ENCODE results near the gene ACSL5. TPM values are rescaled to one million over a fixed set of nuclear protein-coding genes. Genes with fewer than 3 reads are reported as not detected.

The ACSL5 gene
- total and polyA plus RNA-seq, 10 of the 15 experiments (the other 5 are each of a cell fraction or from before 2014, with no cell fraction given), result 22.3 to 57.0 (median 46.4) TPM

DNA sequence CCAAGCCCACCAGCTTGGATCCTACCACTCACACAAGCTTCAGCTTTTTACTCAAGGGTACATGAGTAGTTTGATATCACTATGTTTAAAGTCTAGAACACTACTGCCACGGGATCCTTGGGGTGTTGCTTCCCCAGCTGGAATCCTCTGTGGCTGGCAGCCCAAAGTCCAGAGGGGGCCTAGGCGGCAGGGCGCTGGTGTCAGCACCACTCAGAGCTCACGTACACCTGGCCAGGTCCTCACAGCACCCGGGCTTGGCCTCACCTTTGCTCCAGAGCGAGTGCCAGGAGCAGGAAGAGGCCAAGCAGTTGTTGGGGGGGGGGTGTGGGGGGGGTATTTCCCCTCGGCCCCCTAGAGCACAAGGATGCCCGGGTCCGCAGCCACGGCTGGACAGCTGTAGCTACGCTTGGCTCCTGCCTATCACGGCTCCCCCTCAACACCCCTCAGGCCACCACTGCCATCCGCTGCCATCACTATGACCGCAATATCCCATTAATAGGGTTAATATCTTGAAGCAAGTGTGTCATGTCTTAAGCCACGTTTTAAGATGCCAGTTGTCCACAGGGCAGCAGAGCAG, 55.8 kb downstream of the ACSL5 start:
- FAIRE-seq (no peak), ATAC-seq (no peak), DNase-seq (ENCODE audit: low read depth, low spot score) (no peak)
- no TSS peak for BruUV-seq (replicated peaks)
- no peak overlapping the region for H3K4me3 ChIP-seq
- H2AFZ ChIP-seq (ENCODE audit: control insufficient read depth, low read depth, low read length), result no peak overlapping the region
- WGBS (ENCODE audit: insufficient coverage, insufficient replicate concordance, low lambda C conversion rate, missing lambda C conversion rate), result 89% methylated on average over 11 of the region's 15 CpGs
- peaks cover 0 to 20% of the 10 kb centered on the region in 2 experiments; a peak in 3 of 4 replicates for H3K36me3 ChIP-seq (ENCODE audit: control insufficient read depth in 2 of 2, insufficient read depth in 2 of 2, low read length in 1 of 2)
- SMC1A ChIA-PET (ENCODE audit: uncharacterized antibody, unreplicated experiment), result no interaction called here
- no peaks in the 10 kb centered on the region for H3K79me2 ChIP-seq (ENCODE audit: control insufficient read depth, insufficient read depth, low read length)
- in situ Hi-C loops (cut with MboI), result no loop called here
- TF ChIP-seq CREB1 (IDR thresholded peaks at IDR 0.05; ENCODE audit: low read depth) (no peak), TCF12 (IDR thresholded peaks at IDR 0.05; ENCODE audit: low read depth, low read length) (no peak), PAX5 (IDR thresholded peaks at IDR 0.05; ENCODE audit: borderline replicate concordance, low read depth, low read length) (no peak), SUZ12 (IDR thresholded peaks at IDR 0.05; ENCODE audit: unreplicated experiment) (no peak), ASH2L (IDR thresholded peaks at IDR 0.05; ENCODE audit: borderline replicate concordance, low read depth) (no peak), POLR2A (IDR thresholded peaks at IDR 0.05; ENCODE audit: low read depth, low read length) (peak; percentile 52), EED (IDR thresholded peaks at IDR 0.05; ENCODE audit: low read depth) (no peak), CUX1 (IDR thresholded peaks at IDR 0.05; ENCODE audit: insufficient replicate concordance, low read depth, low read length) (no peak)
- H3K4me2 ChIP-seq (ENCODE audit: control insufficient read depth, insufficient read depth), result no peak overlapping the region
- POLR2A ChIA-PET, result interaction anchor here (0.6 kb wide), 1 partner anchor 91 kb away, joined by 3 read pairs; no protein-coding TSS in a partner anchor
- CTCF ChIA-PET, result interaction anchor here (1.1 to 1.3 kb wide), 3 partner anchors 13 to 42 kb away, joined by 3 to 5 read pairs (median 3); no protein-coding TSS in a partner anchor
- H3K4me1 ChIP-seq (ENCODE audit: control insufficient read depth, insufficient read depth, low read length), result no peaks in the 10 kb centered on the region
- intact Hi-C loops (cut with micrococcal nuclease; ENCODE audit: unreplicated experiment), result loop anchor here (10.0 kb wide), 1 partner anchor 265 kb away; no protein-coding TSS in a partner anchor
- no peaks in the 10 kb centered on the region for H3K9me3 ChIP-seq (replicated peaks; ENCODE audit: control insufficient read depth, insufficient read depth, low read length)
- no peaks in the 10 kb centered on the region for H3K27me3 ChIP-seq (replicated peaks in 1 of 2; ENCODE audit: control insufficient read depth in 2 of 2, insufficient read depth in 2 of 2, low read length in 1 of 2)
- H3K9ac ChIP-seq (ENCODE audit: control insufficient read depth, insufficient read depth, low read length), result no peak overlapping the region
- H4K20me1 ChIP-seq (ENCODE audit: control insufficient read depth, insufficient read depth), result no peaks in the 10 kb centered on the region
- RAD21 ChIA-PET (ENCODE audit: unreplicated experiment), result no interaction called here
- no peak overlapping the region for H3K27ac ChIP-seq (ENCODE audit: control insufficient read depth, insufficient read depth)

Data from GM12878 (cell line).